HG02885 (cell line): Measurements from ENCODE around the gene KCTD13.
"Not testable (repeated sequence)": the region's sequence is repeated elsewhere in the genome, so short reads cannot be mapped to it uniquely, and the experiment has no call there.

ENCODE experiments used
- ATAC-seq: cut with Tn5 transposase; IDR thresholded peaks from one replicate; pipeline ENCODE4 v1.9.1; 2021; ENCODE audit warnings: mild to moderate bottlenecking; ENCODE audit not compliant: unreplicated experiment, poor library complexity

Gene KCTD13

GRCh38 chr16:29925781-29926710, at the start of gene KCTD13:
Gene KCTD13 (minus strand): TSS chr16:29926226. CDS start chr16:29926033, 193 bp downstream.
- ATAC-seq = peak; percentile 88

GRCh38 chr16:29975134-29975538, 49.1 kb upstream of the KCTD13 start:
- ATAC-seq = no peak

GRCh38 chr16:29974291-29975133, 48.5 kb upstream of the KCTD13 start:
- ATAC-seq = no peak

- ATAC-seq = peak; percentile 93
Observed at GRCh38 chr16:29973384-29974246, 47.6 kb upstream of the KCTD13 start, which contains the start of gene TAOK2. Gene TAOK2 (plus strand): TSS chr16:29973868. CDS start chr16:29977773, 3,905 bp downstream.

GRCh38 chr16:29972992-29973383, 47.0 kb upstream of the KCTD13 start:
- ATAC-seq = no peak

- ATAC-seq = no peak
Observed at GRCh38 chr16:29972500-29972899, 46.5 kb upstream of the KCTD13 start.

GRCh38 chr16:29971304-29971703, 45.3 kb upstream of the KCTD13 start:
- no peak for ATAC-seq

GRCh38 chr16:29968205-29968604, 42.2 kb upstream of the KCTD13 start:
- ATAC-seq = no peak

GRCh38 chr16:29963021-29963743, 37.2 kb upstream of the KCTD13 start:
- ATAC-seq = no peak

GRCh38 chr16:29962344-29962994, 36.4 kb upstream of the KCTD13 start:
- ATAC-seq = no peak

- ATAC-seq = peak; percentile 93
Observed at GRCh38 chr16:29961479-29962343, 35.7 kb upstream of the KCTD13 start, which contains the start of gene TMEM219. Gene TMEM219 (plus strand): TSS chr16:29962079. CDS start chr16:29963144, 1,065 bp downstream.

GRCh38 chr16:29961127-29961478, 35.1 kb upstream of the KCTD13 start:
- no peak for ATAC-seq

- not testable (repeated sequence) for ATAC-seq
Observed at GRCh38 chr16:29959821-29960220, 33.8 kb upstream of the KCTD13 start.

GRCh38 chr16:29959293-29959692, 33.3 kb upstream of the KCTD13 start:
- no peak for ATAC-seq

- no peak for ATAC-seq
Observed at GRCh38 chr16:29958756-29959155, 32.7 kb upstream of the KCTD13 start.

GRCh38 chr16:29951625-29952365, 25.8 kb upstream of the KCTD13 start:
- ATAC-seq = no peak

- ATAC-seq = no peak
Observed at GRCh38 chr16:29950806-29951461, 24.9 kb upstream of the KCTD13 start.
